ENCODE results near the gene WRAP73.
A peak's percentile ranks its signal among the peaks of the same experiment; 100 is the strongest.

Gene WRAP73

DNA sequence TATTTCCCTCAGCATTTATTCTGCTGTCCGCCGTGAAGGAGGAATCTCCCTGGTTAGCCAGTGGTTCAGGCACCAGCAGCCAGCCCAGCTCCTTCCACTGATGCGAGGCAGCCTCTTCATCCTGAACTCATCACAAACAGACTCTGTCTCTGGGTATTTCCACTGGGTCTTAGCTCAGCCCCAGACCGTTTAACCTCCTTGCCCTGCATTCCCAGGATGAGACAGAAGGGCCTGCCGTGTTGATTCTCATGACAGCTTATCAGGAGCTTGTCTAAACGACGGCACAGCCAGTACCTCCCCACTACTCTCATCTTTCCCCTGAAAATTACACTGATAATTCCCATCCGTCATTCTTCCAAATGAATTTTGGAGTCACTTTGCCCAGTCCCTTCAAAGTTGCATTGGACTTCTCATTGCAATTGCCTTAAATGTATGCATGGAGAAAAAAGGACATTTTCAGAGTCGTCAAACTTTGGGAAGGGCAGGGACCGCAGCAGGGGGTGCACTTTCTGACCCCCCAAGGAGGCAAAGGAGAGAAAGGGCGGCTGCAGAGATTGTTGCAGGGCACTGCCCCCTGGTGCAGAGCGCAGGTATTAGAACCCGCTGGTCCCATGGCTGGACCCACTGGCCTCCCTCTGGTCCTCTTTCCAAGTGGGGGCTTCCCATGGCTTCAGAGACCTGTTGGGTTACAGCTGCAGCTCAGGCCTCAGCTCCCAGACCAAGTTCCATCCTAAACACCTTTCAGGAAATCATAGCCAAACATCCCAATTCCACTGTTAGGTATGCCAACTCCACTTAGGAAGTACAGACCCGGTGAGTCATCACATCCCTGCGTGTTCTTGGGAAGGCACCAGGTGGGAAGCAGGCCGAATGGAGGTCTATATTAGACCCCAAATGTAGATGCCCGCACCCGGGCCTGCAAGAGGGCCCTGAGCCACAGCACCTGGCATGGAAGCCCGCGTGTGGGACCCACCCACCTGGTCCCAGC lies 34.9 kb downstream of the WRAP73 start:
- Mint-ChIP-seq H3K27me3 (peaks cover 60% of the 10 kb centered on the region), H3K27ac (no peak overlapping the region), H3K4me3 (no peak overlapping the region), H3K36me3 (no peaks in the 10 kb centered on the region), H3K4me1 (peaks cover 7% of the 10 kb centered on the region), H3K9me3 (no peaks in the 10 kb centered on the region)
- DNase-seq: peak; percentile 42
- CTCF ChIA-PET: interaction anchor here (0.7 to 1.0 kb wide), 5 partner anchors 9 to 127 kb away, joined by 3 to 4 read pairs (median 3); no protein-coding TSS in a partner anchor

DNA sequence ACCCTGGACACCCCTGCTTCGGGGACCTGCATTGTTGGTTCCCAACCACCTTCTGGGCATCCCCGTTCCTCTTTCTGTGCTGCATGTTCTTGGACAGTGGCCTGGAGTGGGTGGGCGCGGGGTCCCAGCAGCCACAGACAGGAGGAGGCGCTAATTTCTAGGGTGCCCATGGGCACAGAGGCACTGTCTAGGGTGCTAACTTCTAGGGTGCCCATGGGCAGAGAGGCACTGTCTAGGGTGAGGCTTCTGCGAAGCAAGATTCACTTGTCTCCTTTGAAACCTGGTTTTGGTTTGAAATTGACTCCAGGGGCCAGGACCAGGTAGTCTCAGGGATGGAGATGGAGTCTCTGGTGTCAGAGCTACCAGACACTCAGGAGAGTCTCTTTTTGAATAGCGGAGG lies 37.8 kb downstream of the WRAP73 start:
- DNase-seq: no peak
- CTCF ChIA-PET: interaction anchor here (0.8 kb wide), 1 partner anchor 121 kb away, joined by 3 read pairs; no protein-coding TSS in a partner anchor
- no peaks in the 10 kb centered on the region for H3K36me3 Mint-ChIP-seq
- peaks cover 72% of the 10 kb centered on the region for H3K27me3 Mint-ChIP-seq
- H3K27ac Mint-ChIP-seq: no peak overlapping the region
- peak overlapping the region; percentile 43 for H3K4me3 Mint-ChIP-seq
- peaks cover 7% of the 10 kb centered on the region for H3K4me1 Mint-ChIP-seq
- H3K9me3 Mint-ChIP-seq: no peaks in the 10 kb centered on the region

DNA sequence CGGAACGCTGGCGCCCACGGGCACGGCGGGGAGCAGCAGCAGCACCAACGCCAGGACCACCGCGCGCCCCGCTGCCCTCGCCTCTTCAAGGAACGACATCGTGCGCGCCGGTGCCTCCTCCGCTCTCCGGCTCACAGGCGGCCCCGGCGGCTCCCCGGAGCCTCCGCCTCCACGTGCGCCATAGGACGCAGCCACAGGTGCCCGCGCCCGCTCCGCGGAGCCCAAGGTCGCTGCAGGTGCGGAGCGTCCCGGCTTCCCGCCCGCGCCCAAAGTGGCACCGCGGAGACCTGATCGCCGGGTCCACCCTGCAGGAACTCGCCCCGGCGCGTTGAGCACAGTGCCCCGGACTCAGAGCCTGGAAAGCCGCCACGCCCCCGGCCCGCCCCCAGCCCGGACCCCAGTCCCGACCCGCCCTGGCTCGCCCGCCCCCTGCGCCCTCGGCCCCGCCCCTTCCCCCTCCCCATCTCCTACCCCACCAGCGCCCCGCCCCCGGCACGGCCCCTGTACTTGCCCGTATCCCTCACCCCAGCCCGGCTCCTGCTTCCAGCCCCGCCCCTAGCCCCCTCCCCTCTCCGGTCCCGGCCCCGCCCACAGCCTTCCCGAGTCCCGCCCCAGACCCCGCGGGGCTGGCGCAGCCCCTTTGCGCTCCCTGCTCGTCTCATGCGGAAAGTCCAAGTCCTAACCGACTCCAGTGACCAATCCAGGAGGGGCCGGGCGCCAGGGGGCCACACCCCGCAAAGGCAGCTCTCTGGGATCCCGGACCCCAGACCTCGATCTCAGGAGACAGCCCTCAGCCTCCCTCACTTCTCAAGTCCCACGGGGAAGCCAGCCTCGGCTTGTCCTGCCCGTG lies 38.5 kb downstream of the WRAP73 start, which contains the start of gene MEGF6:
MEGF6 (minus strand) TSS at position 339 of the 850 bp plus-strand sequence; CDS start at position 99, 240 bp downstream.
- Mint-ChIP-seq H3K36me3 (no peaks in the 10 kb centered on the region), H3K27ac (no peak within 1 kb of the TSS), H3K4me1 (peaks cover 7% of the 10 kb centered on the region), H3K4me3 (peak within 1 kb of the TSS; percentile 43), H3K9me3 (no peaks in the 10 kb centered on the region), H3K27me3 (peaks cover 72% of the 10 kb centered on the region)
- peak; percentile 67 for DNase-seq
- CTCF ChIA-PET: interaction anchor here (0.8 to 1.6 kb wide), 2 partner anchors 8 to 120 kb away, joined by 3 to 5 read pairs; no protein-coding TSS in a partner anchor

DNA sequence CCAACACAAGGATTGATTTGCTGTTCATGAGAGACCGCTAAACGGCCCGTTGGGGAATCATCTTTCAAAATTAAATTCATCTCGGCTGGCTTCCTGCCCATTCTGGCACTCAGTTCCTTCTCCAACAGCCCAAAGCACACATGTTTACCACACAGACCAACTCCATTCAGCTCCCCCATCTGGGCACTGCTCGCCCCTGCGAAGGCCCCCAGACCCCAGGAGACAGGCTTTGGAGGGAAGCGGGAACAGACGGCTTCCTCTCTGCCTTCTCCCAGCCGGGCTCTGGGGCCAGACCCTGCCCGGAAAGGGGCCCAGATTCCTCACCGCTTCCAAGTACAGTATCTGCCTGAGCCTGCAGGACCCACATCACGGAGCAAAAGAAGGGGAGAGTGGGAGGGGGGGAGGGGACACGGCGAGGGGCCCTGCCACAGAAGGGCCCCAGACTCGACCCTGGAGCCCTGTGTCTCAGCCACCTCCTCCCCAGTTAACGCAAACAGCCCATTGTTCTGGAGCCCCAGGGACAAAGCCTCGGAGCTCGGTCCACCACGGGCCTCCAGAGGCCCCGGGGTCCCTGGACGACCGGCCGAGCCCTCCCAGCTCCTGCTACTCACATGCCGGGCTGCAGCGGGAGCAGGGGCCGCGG lies 39.3 kb downstream of the WRAP73 start:
- Mint-ChIP-seq H3K27ac (no peak overlapping the region), H3K4me1 (peaks cover 7% of the 10 kb centered on the region), H3K36me3 (no peaks in the 10 kb centered on the region), H3K4me3 (peak overlapping the region; percentile 31), H3K27me3 (peaks cover 72% of the 10 kb centered on the region), H3K9me3 (no peaks in the 10 kb centered on the region)
- no peak for DNase-seq
- CTCF ChIA-PET: interaction anchor here (1.6 kb wide), 1 partner anchor 9 kb away, joined by 5 read pairs; no protein-coding TSS in a partner anchor

DNA sequence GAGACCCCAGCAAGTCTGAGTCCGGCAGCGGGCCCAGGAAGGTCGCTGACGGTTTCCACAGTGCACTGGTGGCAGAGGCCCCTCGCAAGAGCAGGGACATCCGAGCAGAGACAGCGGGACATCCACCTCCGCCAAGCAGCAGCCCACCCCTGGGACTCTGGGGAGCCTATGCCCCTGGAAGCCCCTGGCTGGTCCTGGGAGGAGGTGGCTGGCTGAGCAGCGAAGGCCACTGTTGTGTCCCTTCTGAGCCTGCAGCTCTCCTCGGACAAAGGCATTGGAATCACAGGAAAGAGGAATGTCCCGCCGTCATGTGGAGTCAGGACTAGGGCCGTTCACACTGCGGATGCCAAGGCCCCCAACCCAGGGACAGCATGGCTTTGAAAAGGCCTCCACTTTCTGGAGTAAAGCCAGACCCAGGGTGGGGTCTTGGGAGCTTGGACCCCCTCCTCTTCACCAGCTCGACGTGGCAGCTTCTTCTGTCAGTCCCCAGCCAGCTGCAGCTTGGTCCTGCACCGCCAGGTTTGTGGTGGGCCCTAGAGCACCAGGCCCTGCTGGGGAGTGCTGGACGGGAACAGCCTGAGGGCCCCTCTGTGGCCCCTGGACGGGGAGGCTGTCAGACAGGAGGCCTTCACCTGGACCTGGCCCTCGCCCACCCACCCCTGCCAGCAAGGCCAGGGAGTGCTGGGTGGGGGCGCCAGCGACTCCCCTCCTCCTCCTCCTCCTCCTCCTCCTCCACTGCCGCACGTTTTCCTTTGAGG lies 40.0 kb downstream of the WRAP73 start:
- Mint-ChIP-seq H3K9me3 (no peaks in the 10 kb centered on the region), H3K4me3 (no peak overlapping the region), H3K4me1 (peaks cover 7% of the 10 kb centered on the region), H3K27ac (no peak overlapping the region), H3K27me3 (peaks cover 67% of the 10 kb centered on the region), H3K36me3 (no peaks in the 10 kb centered on the region)
- DNase-seq: no peak
- CTCF ChIA-PET: interaction anchor here (1.6 kb wide), 1 partner anchor 9 kb away, joined by 5 read pairs; no protein-coding TSS in a partner anchor

DNA sequence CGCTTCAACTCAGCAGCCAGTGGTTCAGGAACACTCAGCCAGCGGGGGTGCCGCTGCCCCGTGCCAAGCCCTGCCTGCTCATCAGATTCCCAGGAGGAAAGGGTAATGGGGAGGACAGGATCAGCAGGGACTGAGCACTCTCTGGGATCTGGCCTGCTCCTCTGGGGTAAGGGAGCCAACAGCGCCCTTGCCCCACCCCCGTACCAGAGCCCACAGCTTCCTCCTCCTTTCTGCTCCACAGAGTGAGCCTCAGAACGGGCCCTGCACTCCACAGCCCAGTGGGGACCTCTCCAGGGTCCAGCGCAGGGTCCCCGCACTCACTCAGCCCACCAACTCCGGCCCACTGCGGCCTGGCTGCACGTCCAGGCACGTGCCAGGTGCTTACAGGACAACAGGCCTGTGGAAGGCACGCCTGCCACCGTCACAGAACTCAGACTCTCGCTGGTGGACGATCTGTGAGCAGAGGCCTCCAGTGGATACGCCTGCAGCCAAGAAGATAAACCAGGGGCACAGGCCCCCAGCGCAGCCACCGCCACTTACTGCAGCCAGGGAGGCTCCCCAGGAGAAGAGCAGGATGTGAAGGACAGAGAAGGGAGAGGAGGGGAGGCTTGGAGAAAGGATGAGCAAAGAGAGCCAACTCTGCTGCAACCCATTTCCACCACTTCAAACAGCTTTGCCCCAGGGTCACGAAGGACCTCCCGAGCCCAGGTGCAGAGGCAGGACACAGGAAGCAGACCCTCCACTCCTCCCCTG lies 40.7 kb downstream of the WRAP73 start:
- H3K27ac Mint-ChIP-seq: no peak overlapping the region
- H3K4me3 Mint-ChIP-seq: no peak overlapping the region
- DNase-seq: no peak
- H3K27me3 Mint-ChIP-seq: peaks cover 61% of the 10 kb centered on the region
- H3K9me3 Mint-ChIP-seq: no peaks in the 10 kb centered on the region
- peaks cover 7% of the 10 kb centered on the region for H3K4me1 Mint-ChIP-seq
- H3K36me3 Mint-ChIP-seq: no peaks in the 10 kb centered on the region
- CTCF ChIA-PET: interaction anchor here (1.4 kb wide), 1 partner anchor 10 kb away, joined by 7 read pairs; no protein-coding TSS in a partner anchor

DNA sequence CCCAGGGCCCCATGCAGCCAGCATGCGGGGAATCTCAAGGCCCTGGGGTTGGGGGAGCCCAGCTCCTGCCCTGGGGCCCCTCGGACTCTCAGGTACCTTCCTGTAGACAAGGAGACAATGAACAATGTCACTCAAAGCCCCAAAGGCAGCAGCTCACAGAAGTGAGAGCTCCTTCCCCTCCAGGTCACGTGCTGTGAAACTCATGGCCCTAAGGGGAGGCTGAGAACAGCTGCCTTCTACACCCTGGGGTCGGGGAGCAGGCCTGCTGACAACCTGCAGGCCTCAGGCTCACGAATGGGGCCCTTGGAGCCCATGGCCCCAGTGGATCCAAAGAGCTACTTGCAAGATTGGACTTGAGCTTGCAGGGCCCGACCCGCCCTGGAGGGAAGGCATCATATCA lies 41.7 kb downstream of the WRAP73 start:
- DNase-seq: no peak
- Mint-ChIP-seq H3K4me1 (peaks cover 7% of the 10 kb centered on the region), H3K4me3 (no peak overlapping the region), H3K36me3 (no peaks in the 10 kb centered on the region), H3K9me3 (no peaks in the 10 kb centered on the region), H3K27me3 (peaks cover 51% of the 10 kb centered on the region), H3K27ac (no peak overlapping the region)
- CTCF ChIA-PET: interaction anchor here (0.9 to 1.4 kb wide), 2 partner anchors 11 to 14 kb away, joined by 3 to 7 read pairs; no protein-coding TSS in a partner anchor

DNA sequence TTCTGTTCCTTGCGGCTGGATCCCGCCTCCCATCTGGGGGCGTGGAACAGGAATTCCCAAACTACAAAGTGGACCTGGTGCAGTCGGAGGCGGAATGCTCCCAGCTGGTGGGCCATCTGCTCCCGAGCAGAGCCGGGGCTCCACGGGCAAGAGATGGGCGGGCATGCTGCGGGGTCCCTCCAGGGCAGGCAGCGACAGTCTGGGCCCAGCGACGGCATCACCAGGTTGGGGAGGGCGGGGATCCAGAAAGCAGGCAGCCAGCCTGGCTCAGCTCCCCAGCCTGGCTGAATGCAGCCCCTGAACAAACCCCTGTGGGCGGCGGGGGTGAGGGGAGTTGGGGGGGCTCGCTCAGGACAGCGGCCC lies 42.2 kb downstream of the WRAP73 start:
- Mint-ChIP-seq H3K9me3 (no peaks in the 10 kb centered on the region), H3K27ac (no peak overlapping the region), H3K36me3 (no peaks in the 10 kb centered on the region), H3K27me3 (peaks cover 46% of the 10 kb centered on the region), H3K4me1 (peaks cover 7% of the 10 kb centered on the region), H3K4me3 (no peak overlapping the region)
- DNase-seq: no peak
- CTCF ChIA-PET: interaction anchor here (0.9 kb wide), 1 partner anchor 14 kb away, joined by 3 read pairs; no protein-coding TSS in a partner anchor

DNA sequence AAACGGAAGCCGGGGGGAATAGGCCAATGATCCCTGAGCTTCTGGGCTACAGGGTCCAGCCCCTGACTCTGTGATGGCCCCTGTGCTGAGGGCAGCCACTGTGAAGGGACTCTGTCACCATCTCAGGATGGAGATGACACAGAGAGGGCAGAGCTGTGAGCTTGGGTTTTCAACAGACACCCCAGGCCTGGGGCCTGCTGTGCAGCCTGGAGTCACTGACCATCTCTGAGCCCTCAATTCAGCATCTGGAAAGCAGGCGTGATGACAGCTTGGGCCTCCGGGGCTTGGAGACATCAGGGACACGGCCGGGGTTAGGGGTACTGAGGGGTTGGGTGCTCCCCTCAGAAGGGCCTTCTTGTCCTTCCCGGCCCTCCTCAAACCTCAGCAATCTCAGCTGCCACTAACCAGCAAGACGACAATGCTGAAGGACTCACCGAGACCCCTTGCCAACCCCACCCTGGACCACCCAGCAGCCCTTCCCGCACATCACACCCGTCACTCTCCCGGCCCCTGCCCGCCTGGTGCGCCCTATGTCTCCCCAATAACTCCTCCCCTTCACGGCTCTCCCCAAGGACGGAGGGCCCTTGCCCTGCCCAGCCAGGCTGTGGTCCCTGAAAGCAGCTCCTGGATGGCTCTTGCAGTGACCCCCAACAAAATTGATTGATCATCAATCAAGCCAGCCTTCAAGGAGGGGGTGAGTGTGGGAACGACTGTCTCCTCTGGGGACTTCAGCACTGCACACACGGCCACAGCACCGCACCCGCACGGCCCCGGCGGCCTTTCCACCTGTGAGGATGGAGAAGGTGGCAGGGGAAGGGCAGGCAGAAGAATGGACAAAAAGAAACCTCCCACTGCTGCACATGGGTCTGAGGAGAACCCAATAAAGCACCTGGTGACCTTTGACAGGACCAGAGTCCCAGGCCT lies 42.9 kb downstream of the WRAP73 start:
- Mint-ChIP-seq H3K9me3 (no peaks in the 10 kb centered on the region), H3K4me1 (peaks cover 7% of the 10 kb centered on the region), H3K4me3 (no peak overlapping the region), H3K36me3 (no peaks in the 10 kb centered on the region), H3K27ac (no peak overlapping the region), H3K27me3 (peaks cover 40% of the 10 kb centered on the region)
- CTCF ChIA-PET: interaction anchor here (0.7 to 1.3 kb wide), 3 partner anchors 12 to 16 kb away, joined by 3 read pairs; no protein-coding TSS in a partner anchor
- no peak for DNase-seq

DNA sequence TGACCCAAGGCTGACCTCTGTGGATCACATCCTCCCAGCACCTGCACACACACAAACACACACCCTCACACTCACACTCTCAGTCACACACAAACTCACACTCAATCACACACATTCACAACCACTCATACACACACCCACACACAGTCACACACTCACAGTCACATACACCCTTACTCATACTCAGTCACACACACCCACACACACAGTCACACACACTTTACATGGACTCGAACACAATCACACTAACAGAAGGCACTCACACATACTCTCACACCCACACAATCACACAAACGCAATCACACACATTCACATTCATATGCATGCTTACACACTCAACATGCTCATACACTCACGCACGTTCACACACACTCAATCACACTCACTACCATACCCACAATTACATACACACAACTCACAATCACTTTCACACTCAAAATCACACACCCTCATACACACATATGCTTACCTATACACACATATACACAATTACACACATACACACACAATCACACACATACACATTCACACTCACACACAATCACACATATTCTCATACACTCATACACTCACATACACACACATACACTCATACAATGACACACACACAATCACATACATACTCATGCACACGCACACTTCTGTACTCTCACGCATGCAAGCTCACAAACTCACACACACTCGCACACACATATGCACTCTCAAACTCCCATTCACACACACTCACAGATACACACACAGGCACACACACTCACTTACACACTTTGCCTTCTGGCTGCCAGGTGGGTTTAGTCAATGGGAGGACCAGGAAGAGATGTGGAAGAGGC lies 44.7 kb downstream of the WRAP73 start:
- CTCF ChIA-PET: no interaction called here
- no peak for DNase-seq
- H3K27ac Mint-ChIP-seq: no peak overlapping the region
- H3K4me3 Mint-ChIP-seq: no peak overlapping the region
- H3K36me3 Mint-ChIP-seq: no peaks in the 10 kb centered on the region
- H3K9me3 Mint-ChIP-seq: no peaks in the 10 kb centered on the region
- peaks cover 21% of the 10 kb centered on the region for H3K27me3 Mint-ChIP-seq
- H3K4me1 Mint-ChIP-seq: no peaks in the 10 kb centered on the region

DNA sequence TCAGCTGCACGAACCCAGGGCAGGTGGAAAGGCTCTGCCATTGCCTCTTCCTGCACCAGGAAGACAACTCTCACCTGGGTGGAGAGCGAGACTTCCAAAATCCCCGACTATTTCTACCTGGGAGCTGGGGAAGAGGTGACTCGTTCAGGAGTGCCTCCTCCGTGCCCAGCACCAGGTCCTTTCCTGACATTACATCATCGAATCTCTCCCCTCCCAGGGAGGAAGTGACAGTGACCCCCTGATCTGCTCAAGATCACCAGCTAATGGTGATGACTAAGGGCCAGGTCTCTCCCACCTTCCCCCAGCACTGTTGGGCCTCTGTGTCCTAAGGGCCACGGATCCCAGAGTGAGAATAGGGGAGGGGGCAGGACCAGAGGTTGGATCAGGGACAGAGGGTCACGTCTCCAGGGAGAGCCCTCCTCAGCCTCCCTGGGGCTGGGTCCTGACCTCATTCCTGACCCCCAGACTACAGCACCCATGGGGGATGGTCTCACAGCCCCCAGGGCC lies 45.4 kb downstream of the WRAP73 start:
- CTCF ChIA-PET: no interaction called here
- H3K36me3 Mint-ChIP-seq: no peaks in the 10 kb centered on the region
- no peak for DNase-seq
- no peaks in the 10 kb centered on the region for H3K4me1 Mint-ChIP-seq
- H3K27me3 Mint-ChIP-seq: peaks cover 14% of the 10 kb centered on the region
- H3K27ac Mint-ChIP-seq: no peak overlapping the region
- no peak overlapping the region for H3K4me3 Mint-ChIP-seq
- H3K9me3 Mint-ChIP-seq: no peaks in the 10 kb centered on the region

All from activated naive CD4-positive, alpha-beta T cell treated with anti-CD3 and anti-CD28 coated beads, Interleukin-2, amount 10 ng/mL, durations not matched to agents 7 days and 5 days (primary cell).